ENCODE data around the gene LEFTY2.

DNA sequence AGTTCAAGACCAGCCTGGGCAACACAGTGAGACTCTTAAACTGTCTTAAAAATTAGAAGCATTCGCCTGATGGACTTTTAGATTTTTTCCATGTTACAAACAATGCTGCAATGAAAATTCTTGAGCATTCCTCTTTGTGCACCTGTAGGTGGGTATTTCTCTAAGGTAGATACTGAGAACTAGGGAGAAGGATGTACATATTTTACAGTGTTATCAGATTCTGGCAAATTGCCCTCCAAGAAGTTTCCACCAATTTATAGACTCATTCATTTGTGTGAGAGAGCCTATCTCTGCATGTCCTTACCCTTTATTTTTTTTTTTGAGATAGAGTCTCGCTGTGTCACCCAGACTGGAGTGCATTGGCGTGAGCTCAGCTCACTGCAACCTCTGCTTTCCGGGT is 12.3 kb upstream of the LEFTY2 start:
- TF ChIP-seq, protein P1, sequence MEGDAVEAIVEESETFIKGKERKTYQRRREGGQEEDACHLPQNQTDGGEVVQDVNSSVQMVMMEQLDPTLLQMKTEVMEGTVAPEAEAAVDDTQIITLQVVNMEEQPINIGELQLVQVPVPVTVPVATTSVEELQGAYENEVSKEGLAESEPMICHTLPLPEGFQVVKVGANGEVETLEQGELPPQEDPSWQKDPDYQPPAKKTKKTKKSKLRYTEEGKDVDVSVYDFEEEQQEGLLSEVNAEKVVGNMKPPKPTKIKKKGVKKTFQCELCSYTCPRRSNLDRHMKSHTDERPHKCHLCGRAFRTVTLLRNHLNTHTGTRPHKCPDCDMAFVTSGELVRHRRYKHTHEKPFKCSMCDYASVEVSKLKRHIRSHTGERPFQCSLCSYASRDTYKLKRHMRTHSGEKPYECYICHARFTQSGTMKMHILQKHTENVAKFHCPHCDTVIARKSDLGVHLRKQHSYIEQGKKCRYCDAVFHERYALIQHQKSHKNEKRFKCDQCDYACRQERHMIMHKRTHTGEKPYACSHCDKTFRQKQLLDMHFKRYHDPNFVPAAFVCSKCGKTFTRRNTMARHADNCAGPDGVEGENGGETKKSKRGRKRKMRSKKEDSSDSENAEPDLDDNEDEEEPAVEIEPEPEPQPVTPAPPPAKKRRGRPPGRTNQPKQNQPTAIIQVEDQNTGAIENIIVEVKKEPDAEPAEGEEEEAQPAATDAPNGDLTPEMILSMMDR (IDR thresholded peaks at IDR 0.05; ENCODE audit: poor library complexity, severe bottlenecking), result no peak
- TF ChIP-seq RAD21 (conservative IDR thresholded peaks at IDR 0.05), result no peak

Data from neural cell (in vitro differentiated cells).